NCI-H345 treated with DMSO at 0.1 percent for 48 hours (cell line): Measurements from ENCODE around the gene IGDCC3.
A peak's percentile ranks its signal among the peaks of the same experiment; 100 is the strongest.
"Not testable (repeated sequence)": the region's sequence is repeated elsewhere in the genome, so short reads cannot be mapped to it uniquely, and the experiment has no call there.

Source experiments
- DNase-seq: peaks from one replicate; lab custom pipeline; 2025; ENCODE audit not compliant: unreplicated experiment; lab: John Stamatoyannopoulos, UW

IGDCC3 gene

GRCh38 chr15:65406424-65407000 is 28.7 kb upstream of the IGDCC3 start:
- no peak for DNase-seq

- no peak for DNase-seq
These were observed 28.1 kb upstream of the IGDCC3 start for GRCh38 chr15:65405791-65406423.

- no peak for DNase-seq
These were observed 26.5 kb upstream of the IGDCC3 start for GRCh38 chr15:65404186-65404872.

GRCh38 chr15:65402961-65403360 is 25.2 kb upstream of the IGDCC3 start:
- no peak for DNase-seq

- no peak for DNase-seq
These were observed 23.9 kb upstream of the IGDCC3 start for GRCh38 chr15:65401611-65402240.

GRCh38 chr15:65400760-65401610 is 23.2 kb upstream of the IGDCC3 start:
- DNase-seq, result peak; percentile 64

DNA sequence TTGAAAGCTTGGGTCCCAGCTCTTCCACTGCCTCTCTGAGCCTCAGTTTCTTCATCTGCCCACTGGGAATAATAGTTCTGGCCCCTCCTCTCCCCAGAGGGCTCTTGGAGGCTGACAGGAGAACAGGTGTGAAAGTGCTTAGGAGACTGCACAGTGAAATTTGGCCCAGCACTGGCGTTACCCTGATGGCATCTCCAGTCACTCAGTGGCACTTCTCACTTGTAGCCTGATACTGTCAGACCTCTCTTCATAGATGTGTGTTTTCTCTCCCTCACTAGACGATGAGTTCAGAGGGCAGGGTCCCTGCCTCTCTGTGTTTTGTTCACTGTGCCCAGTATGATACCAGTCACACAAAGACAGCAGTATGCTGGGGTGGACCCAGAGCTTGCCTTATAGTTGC is 22.2 kb upstream of the IGDCC3 start:
- no peak for DNase-seq

DNA sequence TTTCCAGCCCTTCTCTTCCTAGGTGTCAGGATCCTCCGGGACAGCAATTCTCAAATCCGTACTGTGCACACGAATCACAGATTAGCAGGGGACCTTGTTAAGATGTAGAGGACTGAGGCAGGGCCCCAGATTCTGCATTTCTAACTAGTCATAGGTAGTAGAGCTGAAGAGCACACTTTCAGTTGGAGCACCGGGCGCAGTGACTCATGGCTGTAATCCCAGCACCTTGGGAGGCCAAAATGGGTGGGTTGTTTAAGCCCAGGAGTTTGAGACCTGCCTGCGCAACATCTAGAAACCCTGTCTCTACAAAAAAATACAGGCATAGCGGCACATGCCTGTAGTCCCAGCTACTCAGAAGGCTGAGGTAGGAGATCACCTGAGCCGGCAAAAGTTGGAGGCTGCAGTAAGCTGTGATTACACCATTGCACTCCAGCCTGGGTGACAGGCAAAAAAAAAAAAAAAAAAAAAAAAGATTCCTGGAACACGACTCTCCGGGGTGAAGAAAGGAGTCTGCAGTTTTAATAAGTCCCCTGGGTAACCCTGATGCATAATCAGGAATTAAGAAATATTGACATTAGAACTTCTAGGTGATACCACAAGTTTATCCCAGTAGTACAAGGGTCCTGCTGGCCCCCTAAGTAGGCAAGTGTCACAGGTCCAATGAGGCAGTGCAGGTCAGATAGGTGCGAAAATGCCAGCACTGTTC is 21.4 kb upstream of the IGDCC3 start:
- no peak for DNase-seq

GRCh38 chr15:65398486-65398885 is 20.7 kb upstream of the IGDCC3 start:
- DNase-seq, result not testable (repeated sequence)

DNA sequence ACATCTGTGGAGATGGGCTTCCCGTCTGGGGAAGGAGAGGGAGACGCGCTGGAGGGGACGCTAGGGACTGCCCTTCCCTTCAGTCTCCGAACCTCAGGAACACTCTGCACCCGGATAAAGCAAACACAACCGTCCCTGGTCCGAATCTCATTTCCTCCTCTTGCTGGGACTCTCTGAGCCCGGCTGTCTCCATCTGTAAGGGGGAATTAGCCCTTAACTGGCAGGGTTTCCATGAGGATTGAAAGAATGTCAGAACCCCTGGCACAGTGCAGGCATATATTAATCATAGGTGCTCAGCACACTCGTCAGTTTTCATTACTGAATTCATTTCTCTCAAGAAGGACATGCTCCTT is 19.1 kb upstream of the IGDCC3 start:
- DNase-seq, result no peak

GRCh38 chr15:65396283-65396964 is 18.6 kb upstream of the IGDCC3 start:
- DNase-seq, result no peak

DNA sequence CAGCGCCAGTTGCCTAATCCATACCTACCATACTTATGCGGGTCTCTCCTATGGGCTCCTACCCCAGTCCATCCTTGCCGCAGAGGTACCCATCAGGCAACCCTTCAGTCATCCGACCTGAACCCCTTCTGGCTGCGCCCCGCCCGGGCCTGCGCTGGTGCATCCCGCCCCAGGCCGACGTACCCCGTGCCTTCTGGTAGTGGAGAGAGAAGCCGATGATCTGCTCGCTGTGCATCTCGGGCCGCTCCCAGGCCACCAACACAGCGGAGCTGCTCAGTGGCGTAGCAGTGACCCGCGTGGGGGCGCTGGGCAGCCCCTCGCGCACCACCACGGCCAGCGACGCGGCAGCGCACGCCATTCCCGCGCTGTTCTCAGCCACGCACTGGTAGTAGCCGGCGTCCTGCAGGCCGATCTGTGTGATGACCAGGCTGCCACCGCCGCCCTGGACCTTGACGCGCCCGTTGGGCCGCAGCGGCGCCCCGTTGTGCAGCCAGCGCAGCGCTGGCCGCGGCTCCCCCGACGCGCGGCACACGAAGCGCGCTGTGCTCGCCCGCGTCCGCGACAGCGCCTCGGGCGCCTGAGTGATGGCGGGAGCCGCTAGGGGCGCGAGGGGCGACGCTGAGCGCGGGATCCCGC is 17.9 kb upstream of the IGDCC3 start:
- DNase-seq, result no peak

DNA sequence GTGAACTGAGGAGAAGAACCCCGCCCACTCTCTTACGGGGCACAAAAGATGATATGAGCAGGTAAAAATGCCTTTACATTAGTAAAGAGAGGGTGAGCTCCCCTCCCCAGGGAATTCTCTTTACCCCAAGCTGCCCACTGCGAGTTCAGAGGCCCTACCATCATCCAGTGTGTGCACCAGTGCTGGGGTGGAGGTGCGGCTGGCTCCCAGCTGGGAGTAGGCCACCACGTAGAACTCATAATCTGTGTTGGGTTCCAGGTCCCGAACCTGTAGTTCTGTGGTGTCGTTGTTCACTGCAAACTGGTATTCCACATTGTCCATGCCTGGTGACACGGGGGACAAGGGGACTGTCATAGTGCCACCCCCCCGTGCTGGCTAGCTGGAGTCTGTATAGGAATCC is 17.1 kb upstream of the IGDCC3 start:
- no peak for DNase-seq

DNA sequence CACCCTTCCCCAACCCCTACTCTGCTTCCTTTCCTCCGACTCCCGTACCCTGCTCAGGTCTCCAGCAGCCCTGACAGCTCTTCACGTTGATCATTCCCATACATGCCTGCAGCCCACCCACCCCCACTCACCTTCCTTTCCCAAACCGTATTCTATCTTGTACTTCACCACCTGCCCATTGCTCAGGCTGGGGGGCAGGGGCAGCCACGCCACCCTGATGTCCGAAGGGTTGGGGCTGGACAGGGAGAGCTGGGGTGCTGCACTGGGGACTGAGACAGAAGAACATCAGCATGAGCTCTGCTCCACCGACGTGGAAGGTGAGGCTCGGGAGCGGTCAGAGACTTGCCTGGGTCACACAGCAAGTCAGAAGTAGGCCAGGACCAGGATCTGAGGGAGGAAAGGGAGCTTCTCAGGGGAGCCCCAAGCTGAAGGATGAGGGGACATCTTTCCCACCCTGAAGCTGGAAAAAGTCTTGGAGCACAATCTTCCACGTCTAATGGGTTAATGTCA is 16.5 kb upstream of the IGDCC3 start:
- DNase-seq, result no peak

DNA sequence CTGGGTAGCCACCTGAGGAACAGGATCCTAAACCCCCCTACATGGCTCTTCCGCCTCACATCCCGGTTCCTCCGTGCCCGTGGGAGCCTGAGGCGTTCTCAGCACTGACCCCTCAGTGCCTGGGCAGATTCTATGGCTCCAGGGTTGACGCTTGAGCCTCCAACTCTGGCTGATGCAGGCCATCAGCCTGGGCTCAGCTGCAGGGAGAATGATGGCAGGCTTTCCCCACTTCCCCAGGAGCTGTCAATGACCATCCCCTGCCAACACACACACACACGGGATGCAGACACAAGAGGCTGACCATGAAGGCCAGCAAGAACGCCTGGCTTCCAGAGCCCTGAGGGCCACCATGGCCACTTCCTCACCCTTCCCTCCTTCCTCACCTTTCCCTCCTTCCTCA is 15.8 kb upstream of the IGDCC3 start:
- DNase-seq, result no peak

GRCh38 chr15:65393091-65393490 is 15.3 kb upstream of the IGDCC3 start:
- no peak for DNase-seq

DNA sequence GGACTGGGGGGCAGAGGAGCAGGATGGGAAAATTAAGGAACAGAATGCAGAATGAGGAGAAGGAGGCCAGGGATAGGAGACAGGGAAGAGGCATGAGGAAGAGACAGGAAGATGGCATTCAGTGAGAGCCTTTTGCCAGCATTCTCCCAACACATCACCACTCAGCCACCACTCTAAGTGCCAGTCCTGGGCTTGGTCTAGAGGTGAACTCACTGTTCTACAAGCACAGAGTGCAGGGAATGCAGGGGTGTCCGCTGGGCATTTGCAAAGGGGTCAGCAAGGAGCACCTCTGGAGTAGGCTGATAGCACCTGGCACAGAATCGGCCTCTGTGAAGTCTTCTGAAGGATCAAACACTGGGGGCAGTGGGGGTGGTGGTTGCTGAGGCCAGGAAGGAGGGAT is 14.6 kb upstream of the IGDCC3 start:
- no peak for DNase-seq

- no peak for DNase-seq
These were observed 13.9 kb upstream of the IGDCC3 start for GRCh38 chr15:65391732-65392131.

DNA sequence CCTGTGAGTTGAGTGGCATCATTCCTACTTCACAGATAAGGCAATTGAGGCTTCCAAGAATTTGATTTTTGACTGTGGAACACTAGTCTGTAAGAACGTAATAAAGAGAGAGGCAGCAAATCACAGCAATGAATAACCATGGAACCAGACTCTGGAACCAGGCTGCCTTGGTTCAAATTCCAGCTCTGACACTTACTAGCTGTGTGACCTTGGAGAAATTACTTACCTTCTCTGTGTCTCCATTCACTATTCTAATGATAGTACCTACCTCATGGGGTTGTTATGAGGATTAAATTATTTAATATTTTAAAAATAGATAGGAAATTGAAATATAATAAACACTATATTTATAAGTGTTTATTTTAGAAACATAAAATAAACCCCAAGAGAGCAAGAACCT is 12.6 kb upstream of the IGDCC3 start:
- DNase-seq, result no peak
